Endothelial cell of umbilical vein (primary cell): ENCODE measurements around the gene DIP2C. TPM values are rescaled to one million over a fixed set of nuclear protein-coding genes. Genes with fewer than 3 reads are reported as not detected.

ENCODE experiments used
- BruUV-seq: library from RNA; stranded (reverse); fragments of 400-500 nt; replicated peaks from 2 replicates; lab custom pipeline; 2021; lab: Mats Ljungman, UMichigan
- CTCF ChIA-PET: fragments of 300-600, 350-600 bp; sonication (Branson Sonifier 250); formaldehyde crosslinking; loops from one replicate; lab custom pipeline; 2021; ENCODE audit warnings: antibody characterized with exemption, inconsistent platforms; lab: Charles Lee
- POLR2A ChIA-PET: fragments of 300-600, 350-600 bp; sonication (Branson Sonifier 250); formaldehyde crosslinking; loops from one replicate; lab custom pipeline; 2021; ENCODE audit warnings: antibody characterized with exemption, inconsistent platforms; lab: Charles Lee
- DNase-seq: peaks from one replicate; pipeline ENCODE4 v3.0.0-alpha.2; 2011; ENCODE audit warnings: low read depth, low spot score
- FAIRE-seq: peaks from 2 replicates; lab custom pipeline; 2011; peaks lifted over from hg19 to GRCh38; lab: Jason Lieb, UNC
- H2AFZ ChIP-seq: 2 replicates; pipeline ENCODE4 v1.6.0; 2012; ENCODE audit warnings: low read depth, low read length, control low read depth, inconsistent platforms
- H3K27ac ChIP-seq: 2 replicates; pipeline ENCODE4 v1.5.1; 2011; ENCODE audit warnings: low read depth, mild to moderate bottlenecking, control low read depth, low read length, moderate library complexity; ENCODE audit not compliant: insufficient read depth
- H3K27me3 ChIP-seq, 2 experiments: 2 replicates each; pipeline versions ENCODE4 v1.6.0 to v1.6.1; 2011; ENCODE audit warnings: low read length in 2 of 2, mixed read lengths in 1 of 2; ENCODE audit not compliant: control insufficient read depth in 2 of 2, insufficient read depth in 2 of 2
- H3K36me3 ChIP-seq, 2 experiments: 2 replicates in 1 of 2; 3 replicates in 1 of 2; pipeline ENCODE4 v1.5.1; 2011; ENCODE audit warnings: low read length in 2 of 2, mild to moderate bottlenecking in 1 of 2, moderate library complexity in 1 of 2; ENCODE audit not compliant: control insufficient read depth in 2 of 2, insufficient read depth in 2 of 2; ENCODE audit errors: extremely low read depth in 1 of 2
- H3K4me1 ChIP-seq: 3 replicates; pipeline ENCODE4 v1.5.1; 2011; ENCODE audit warnings: mild to moderate bottlenecking, low read length; ENCODE audit not compliant: control insufficient read depth, insufficient read depth; ENCODE audit errors: extremely low read depth
- H3K4me2 ChIP-seq: 2 replicates; pipeline ENCODE4 v1.6.1; 2011; ENCODE audit warnings: low read length, control low read depth, mixed read lengths; ENCODE audit not compliant: insufficient read depth
- H3K4me3 ChIP-seq, 3 experiments: fragments of 200-600 bp in 1 of 3; sonication (generic), shearing (Covaris generic) in 1 of 3; replicated peaks in 1 of 3; 2 replicates each; pipeline ENCODE4 v1.5.1; 2011 to 2016; ENCODE audit warnings: control low read depth in 3 of 3, low read length in 3 of 3, mild to moderate bottlenecking in 2 of 3, inconsistent platforms in 1 of 3, low read depth in 1 of 3, moderate library complexity in 1 of 3; ENCODE audit not compliant: insufficient read depth in 1 of 3
- H3K79me2 ChIP-seq: 2 replicates; pipeline ENCODE4 v1.6.0; 2012; ENCODE audit warnings: low read length, inconsistent platforms; ENCODE audit not compliant: control insufficient read depth, insufficient read depth
- H3K9ac ChIP-seq: replicated peaks from 2 replicates; pipeline ENCODE3; 2011; ENCODE audit warnings: low read length, control low read depth; ENCODE audit not compliant: insufficient read depth; ENCODE audit errors: extremely low read depth
- H3K9me1 ChIP-seq: replicated peaks from 3 replicates; pipeline ENCODE4 v1.6.0; 2011; ENCODE audit warnings: mild to moderate bottlenecking, low read length; ENCODE audit not compliant: control insufficient read depth, insufficient read depth; ENCODE audit errors: extremely low read depth
- H3K9me3 ChIP-seq: replicated peaks from 2 replicates; pipeline ENCODE4 v1.5.1; 2012; ENCODE audit warnings: low read length, inconsistent platforms; ENCODE audit not compliant: control insufficient read depth, insufficient read depth
- H4K20me1 ChIP-seq: replicated peaks from 2 replicates; pipeline ENCODE3; 2011; ENCODE audit warnings: mild to moderate bottlenecking, low read length; ENCODE audit not compliant: control insufficient read depth, insufficient read depth; ENCODE audit errors: extremely low read depth
- CTCF ChIP-seq, 2 donors: IDR thresholded peaks; 1 replicate in 1 of 2; 2 replicates in 1 of 2; pipeline ENCODE4 v1.5.1; 2011; ENCODE audit warnings: low read length in 2 of 2, mild to moderate bottlenecking in 2 of 2, moderate library complexity in 2 of 2, control low read depth in 1 of 2, inconsistent platforms in 1 of 2, low read depth in 1 of 2; ENCODE audit not compliant: insufficient read depth in 1 of 2; ENCODE audit errors: extremely low read depth in 1 of 2
- EZH2 ChIP-seq: IDR thresholded peaks from 2 replicates; pipeline ENCODE4 v1.6.1; 2012; ENCODE audit warnings: borderline replicate concordance, low read depth, mild to moderate bottlenecking, moderate library complexity, low read length, inconsistent platforms; ENCODE audit not compliant: severe bottlenecking
- FOS ChIP-seq: IDR thresholded peaks from 2 replicates; pipeline ENCODE4 v1.6.1; 2011; ENCODE audit warnings: mild to moderate bottlenecking, low read length, moderate library complexity, borderline replicate concordance; ENCODE audit not compliant: insufficient read depth
- GATA2 ChIP-seq: IDR thresholded peaks from 2 replicates; pipeline ENCODE4 v1.7.0; 2011; ENCODE audit warnings: low read depth, mild to moderate bottlenecking, moderate library complexity, mixed read lengths, low read length; ENCODE audit not compliant: insufficient read length, insufficient read depth
- JUN ChIP-seq: IDR thresholded peaks from 2 replicates; pipeline ENCODE4 v1.6.1; 2011; ENCODE audit warnings: borderline replicate concordance, low read depth; ENCODE audit not compliant: insufficient read length, insufficient read depth
- MYC ChIP-seq: IDR thresholded peaks from one replicate; pipeline ENCODE4 v1.6.1; 2011; ENCODE audit warnings: mild to moderate bottlenecking, low read depth, low read length
- POLR2A ChIP-seq: IDR thresholded peaks from 2 replicates; pipeline ENCODE4 v1.6.1; 2012; ENCODE audit warnings: low read depth, mild to moderate bottlenecking, control low read depth, low read length
- POLR2AphosphoS5 ChIP-seq: IDR thresholded peaks from 2 replicates; pipeline ENCODE4 v1.6.1; 2012; ENCODE audit warnings: low read depth, mild to moderate bottlenecking, control low read depth, low read length, moderate library complexity; ENCODE audit not compliant: insufficient read depth
- dilution Hi-C: fragments of 300-500 bp; cut with MboI; formaldehyde crosslinking; loops from one replicate; pipeline ENCODE4 v1.15.0; 2019; ENCODE audit warnings: low sequenced_read_pairs; ENCODE audit not compliant: extremely low pct_ligation_motif_present
- intact Hi-C: fragments of 100-400 bp; cut with micrococcal nuclease; formaldehyde crosslinking; loops from one replicate; pipeline ENCODE4 v1.10.0; 2022
- polyA plus RNA-seq, 4 experiments: library from polyadenylated mRNA; depleted of rRNA in 3 of 4; stranded (reverse) in 3 of 4; unstranded in 1 of 4; fragments of >200 nt; gene quantifications; 2 replicates each; pipeline versions ENCODE4 v1.2.1 to v1.2.3, GENCODE V29; 2011 to 2012; ENCODE audit warnings: missing spikeins in 1 of 4
- total RNA-seq: library from RNA; stranded (reverse); gene quantifications from 2 replicates; pipeline ENCODE4 v1.2.3, GENCODE V29; 2021
- TF ChIP-seq, protein P1 (sequence below): IDR thresholded peaks from 2 replicates; pipeline ENCODE4 v1.6.1; 2011; ENCODE audit not compliant: insufficient read depth, insufficient read length

DIP2C gene
- total and polyA plus RNA-seq, 2 donors (not counting 3 experiments of a cell fraction or from before 2014, with no cell fraction given): 3.6 to 10.7 TPM

- no peak for FAIRE-seq
- H3K79me2 ChIP-seq: no peaks in the 10 kb centered on the region
These were observed 49.5 kb downstream of the DIP2C start for GRCh38 chr10:639751-640672.

More at GRCh38 chr10:639751-640672, 49.5 kb downstream of the DIP2C start:
- Histone ChIP-seq H3K4me3 (no peak overlapping the region), H3K9ac (no peak overlapping the region), H3K27ac (no peak overlapping the region), H3K4me2 (no peak overlapping the region), H2AFZ (no peak overlapping the region), H3K9me1 (no peaks in the 10 kb centered on the region), H3K27me3 (no peaks in the 10 kb centered on the region), H3K36me3 (no peaks in the 10 kb centered on the region), H3K9me3 (no peaks in the 10 kb centered on the region), H3K4me1 (no peaks in the 10 kb centered on the region), H4K20me1 (no peaks in the 10 kb centered on the region)
- ChIA-PET CTCF (no interaction called here), POLR2A (no interaction called here)
- dilution Hi-C loops: no loop called here
- TF ChIP-seq POLR2AphosphoS5: no peak
- TF ChIP-seq, protein P1, sequence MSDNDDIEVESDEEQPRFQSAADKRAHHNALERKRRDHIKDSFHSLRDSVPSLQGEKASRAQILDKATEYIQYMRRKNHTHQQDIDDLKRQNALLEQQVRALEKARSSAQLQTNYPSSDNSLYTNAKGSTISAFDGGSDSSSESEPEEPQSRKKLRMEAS: no peak
- no peak for TF ChIP-seq POLR2A
- TF ChIP-seq GATA2: no peak
- TF ChIP-seq EZH2: no peak
- TF ChIP-seq CTCF (IDR thresholded peaks at IDR 0.05; ENCODE audit: extremely low read depth in 1 of 2, insufficient read depth in 1 of 2, low read depth in 1 of 2, low read length in 2 of 2): no peak
- TF ChIP-seq MYC: no peak
- TF ChIP-seq FOS: no peak
- no peak for TF ChIP-seq JUN
- intact Hi-C loops: no loop called here
- DNase-seq: no peak
- BruUV-seq: no TSS peak
